Memory B cell (primary cell): Measurements from ENCODE around the gene GMDS.

ENCODE experiments used
- ATAC-seq: fragments of 150-1000 bp; cut with Tn5 transposase; 2 replicates; pipeline ENCODE4 v1.10.0; 2021; ENCODE audit warnings: low read depth, mild to moderate bottlenecking, moderate library complexity
- DNase-seq, 2 donors: peaks; one replicate each; pipeline ENCODE4 v3.0.0; 2022; ENCODE audit warnings: low spot score in 2 of 2
- H3K27ac Mint-ChIP-seq: one replicate; pipeline ENCODE4 v1.8.0; 2022; ENCODE audit warnings: mild to moderate bottlenecking, moderate library complexity, mixed read lengths
- H3K27me3 Mint-ChIP-seq: one replicate; pipeline ENCODE4 v1.8.0; 2022; ENCODE audit warnings: mixed read lengths
- H3K36me3 Mint-ChIP-seq: one replicate; pipeline ENCODE4 v1.8.0; 2022; ENCODE audit warnings: mild to moderate bottlenecking, mixed read lengths
- H3K4me1 Mint-ChIP-seq: one replicate; pipeline ENCODE4 v1.8.0; 2022; ENCODE audit warnings: mixed read lengths
- H3K4me3 Mint-ChIP-seq: one replicate; pipeline ENCODE4 v1.8.0; 2022; ENCODE audit warnings: mild to moderate bottlenecking, moderate library complexity, mixed read lengths
- H3K9me3 Mint-ChIP-seq: one replicate; pipeline ENCODE4 v1.8.0; 2022; ENCODE audit warnings: mixed read lengths

Gene GMDS

DNA sequence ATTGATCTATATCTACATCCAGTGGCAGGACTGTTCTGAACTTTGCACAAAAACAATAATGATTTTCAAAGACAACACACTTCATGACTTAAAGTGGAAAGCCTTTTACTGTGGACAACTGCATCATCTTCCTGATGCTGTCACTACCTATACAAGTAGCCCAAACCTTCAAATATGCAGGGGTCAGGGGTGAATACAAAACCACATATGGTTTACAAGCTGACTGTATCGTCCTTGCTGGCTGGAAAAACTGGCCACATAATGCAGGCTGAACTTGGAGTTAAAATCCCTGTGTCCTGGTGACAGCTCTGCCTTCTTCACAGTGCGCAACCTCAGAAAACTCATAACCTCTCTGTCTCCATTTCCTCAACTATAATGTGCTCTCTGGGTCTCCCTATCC lies 128.9 kb downstream of the GMDS start:
- H3K9me3 Mint-ChIP-seq, result no peaks in the 10 kb centered on the region
- ATAC-seq (no peak), DNase-seq (no peak)
- no peak overlapping the region for H3K4me3 Mint-ChIP-seq
- H3K27ac Mint-ChIP-seq, result no peak overlapping the region
- peaks cover under 1% of the 10 kb centered on the region for H3K4me1 Mint-ChIP-seq
- H3K36me3 Mint-ChIP-seq, result peaks cover 21% of the 10 kb centered on the region
- no peaks in the 10 kb centered on the region for H3K27me3 Mint-ChIP-seq

GRCh38 chr6:2114100-2114499 lies 131.3 kb downstream of the GMDS start:
- ATAC-seq (no peak), DNase-seq (no peak)
- H3K27me3 Mint-ChIP-seq, result no peaks in the 10 kb centered on the region
- no peak overlapping the region for H3K27ac Mint-ChIP-seq
- peaks cover 8% of the 10 kb centered on the region for H3K4me1 Mint-ChIP-seq
- H3K36me3 Mint-ChIP-seq, result peaks cover 18% of the 10 kb centered on the region
- H3K4me3 Mint-ChIP-seq, result no peak overlapping the region
- H3K9me3 Mint-ChIP-seq, result no peaks in the 10 kb centered on the region

DNA sequence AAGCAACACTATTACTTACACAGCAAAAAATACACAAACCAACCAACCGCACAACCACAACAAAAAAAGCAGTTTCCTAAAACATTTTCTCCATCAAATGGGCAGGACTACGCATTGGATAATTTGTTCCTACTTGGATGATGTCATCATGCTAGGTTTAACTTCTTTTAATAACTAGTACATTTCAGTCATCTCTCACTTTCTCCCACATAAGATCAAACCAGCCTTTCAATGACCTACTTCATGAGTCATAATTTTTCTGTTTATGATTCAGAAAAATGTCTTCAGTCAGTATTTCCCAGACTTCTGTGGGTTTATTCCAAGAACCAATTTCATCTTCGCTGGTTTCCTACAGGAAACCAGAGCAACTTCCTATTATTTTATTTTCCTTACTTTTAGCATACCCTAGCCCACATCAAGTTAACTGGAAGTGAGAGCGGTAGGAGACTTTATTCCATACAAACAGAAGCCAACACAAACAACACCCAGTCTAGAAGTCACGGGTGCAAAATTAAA lies 134.2 kb downstream of the GMDS start:
- H3K4me3 Mint-ChIP-seq, result peak overlapping the region; percentile 22
- ATAC-seq, result no peak

DNA sequence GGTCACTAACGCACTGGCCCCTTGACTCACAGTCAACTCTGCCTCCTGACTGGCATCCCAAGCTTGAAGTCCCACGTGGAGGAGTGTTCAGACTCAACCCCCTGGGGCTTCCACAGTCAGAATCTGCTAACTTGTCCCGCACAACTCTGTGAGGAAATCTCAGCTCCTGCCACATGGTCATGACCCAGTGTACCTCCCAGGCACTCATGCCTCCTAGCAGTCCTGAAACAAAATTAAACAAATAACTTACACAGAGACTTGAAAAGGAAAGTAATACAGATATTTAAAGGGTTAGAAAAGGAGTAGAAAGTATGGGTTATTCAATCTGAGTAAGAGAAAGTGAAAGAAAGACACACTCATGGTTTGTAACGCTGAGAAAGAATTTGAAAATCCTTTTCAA lies 134.9 kb downstream of the GMDS start:
- H3K36me3 Mint-ChIP-seq, result peaks cover 11% of the 10 kb centered on the region
- no peak for ATAC-seq

More for the DNA sequence above, 134.2 kb downstream of the GMDS start:
- no peaks in the 10 kb centered on the region for H3K9me3 Mint-ChIP-seq
- H3K27ac Mint-ChIP-seq, result peak overlapping the region; percentile 3
- peaks cover 13% of the 10 kb centered on the region for H3K36me3 Mint-ChIP-seq
- H3K27me3 Mint-ChIP-seq, result no peaks in the 10 kb centered on the region
- DNase-seq, result no peak
- H3K4me1 Mint-ChIP-seq, result peaks cover 8% of the 10 kb centered on the region

GRCh38 chr6:2109796-2110195 lies 135.6 kb downstream of the GMDS start:
- Mint-ChIP-seq H3K4me3 (no peak overlapping the region), H3K36me3 (peaks cover 11% of the 10 kb centered on the region), H3K27me3 (no peaks in the 10 kb centered on the region), H3K4me1 (peaks cover 8% of the 10 kb centered on the region), H3K27ac (no peak overlapping the region), H3K9me3 (no peaks in the 10 kb centered on the region)
- no peak for DNase-seq
- ATAC-seq, result no peak

More for the DNA sequence above, 134.9 kb downstream of the GMDS start:
- H3K27me3 Mint-ChIP-seq, result no peaks in the 10 kb centered on the region
- DNase-seq, result no peak
- no peaks in the 10 kb centered on the region for H3K9me3 Mint-ChIP-seq
- peak overlapping the region; percentile 3 for H3K27ac Mint-ChIP-seq
- no peak overlapping the region for H3K4me3 Mint-ChIP-seq
- H3K4me1 Mint-ChIP-seq, result peaks cover 8% of the 10 kb centered on the region

DNA sequence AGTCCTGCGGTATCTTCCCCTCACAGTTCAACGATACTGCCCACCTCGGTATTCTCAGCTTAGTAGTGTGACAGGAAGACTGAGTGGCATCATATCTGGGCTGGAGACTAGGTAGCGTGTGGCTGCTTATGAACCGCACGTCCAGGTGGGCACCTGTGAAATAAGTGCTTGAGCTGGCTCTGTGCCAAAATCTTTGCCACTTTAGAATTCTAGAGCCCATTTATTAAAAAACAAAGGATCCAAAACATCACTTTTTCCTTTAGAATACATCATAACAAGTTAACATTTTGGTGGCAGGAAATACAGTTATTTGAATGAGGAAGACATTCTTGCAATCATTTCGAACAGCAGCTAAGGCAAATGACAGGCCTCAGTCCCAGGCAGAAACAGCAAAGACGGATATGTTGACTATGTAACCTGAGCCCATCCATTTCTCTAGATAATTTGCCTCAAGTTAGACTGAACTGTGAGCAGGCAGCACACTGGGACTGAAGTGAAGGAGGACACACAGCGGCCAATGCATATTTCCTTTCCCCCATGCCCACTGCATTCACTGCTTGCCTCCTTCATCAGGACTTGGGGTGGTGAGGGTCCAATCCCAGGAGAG lies 136.6 kb downstream of the GMDS start:
- DNase-seq (no peak), ATAC-seq (no peak)
- Mint-ChIP-seq H3K4me1 (peaks cover 10% of the 10 kb centered on the region), H3K4me3 (no peak overlapping the region), H3K9me3 (no peaks in the 10 kb centered on the region), H3K27me3 (no peaks in the 10 kb centered on the region), H3K27ac (peak overlapping the region; percentile 7), H3K36me3 (peaks cover 12% of the 10 kb centered on the region)

GRCh38 chr6:2104524-2104880 lies 140.9 kb downstream of the GMDS start:
- Mint-ChIP-seq H3K27ac (no peak overlapping the region), H3K9me3 (no peaks in the 10 kb centered on the region), H3K4me3 (no peak overlapping the region), H3K4me1 (peaks cover 2% of the 10 kb centered on the region), H3K27me3 (no peaks in the 10 kb centered on the region), H3K36me3 (peaks cover 4% of the 10 kb centered on the region)
- no peak for ATAC-seq
- no peak for DNase-seq

- Mint-ChIP-seq H3K4me1 (peaks cover 2% of the 10 kb centered on the region), H3K9me3 (no peaks in the 10 kb centered on the region), H3K36me3 (peaks cover 2% of the 10 kb centered on the region), H3K4me3 (no peak overlapping the region), H3K27ac (no peak overlapping the region), H3K27me3 (no peaks in the 10 kb centered on the region)
- ATAC-seq, result peak; percentile 57
- DNase-seq, result peak in 1 of 2 donors; percentile 9
Observed at GRCh38 chr6:2103765-2104523, 141.5 kb downstream of the GMDS start.

DNA sequence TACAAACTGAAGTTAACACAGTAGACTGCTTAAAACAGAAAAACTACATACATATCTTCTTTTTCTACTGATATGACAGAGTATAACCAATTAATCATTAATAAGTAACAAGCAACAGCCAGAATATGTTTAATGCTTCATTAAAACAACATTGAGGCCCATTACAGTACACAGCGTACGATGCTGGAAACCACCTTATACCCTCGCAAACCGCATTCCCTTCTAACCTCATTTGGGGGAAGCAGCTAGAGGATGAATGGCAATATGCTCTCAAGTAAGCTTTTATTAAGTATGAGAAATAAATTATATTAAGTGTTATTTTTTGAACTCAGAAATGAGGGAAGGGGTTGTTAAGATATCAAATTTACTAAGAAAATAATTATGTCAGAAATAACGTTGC lies 142.4 kb downstream of the GMDS start:
- Mint-ChIP-seq H3K27ac (no peak overlapping the region), H3K36me3 (peaks cover 2% of the 10 kb centered on the region), H3K27me3 (no peaks in the 10 kb centered on the region), H3K4me1 (peaks cover 2% of the 10 kb centered on the region), H3K9me3 (no peaks in the 10 kb centered on the region), H3K4me3 (no peak overlapping the region)
- ATAC-seq (no peak), DNase-seq (no peak)

- Mint-ChIP-seq H3K27me3 (no peaks in the 10 kb centered on the region), H3K9me3 (no peaks in the 10 kb centered on the region), H3K4me3 (no peak overlapping the region), H3K27ac (no peak overlapping the region), H3K36me3 (peaks cover 2% of the 10 kb centered on the region), H3K4me1 (peaks cover 2% of the 10 kb centered on the region)
- no peak for DNase-seq
- ATAC-seq, result no peak
Observed at GRCh38 chr6:2102316-2102883, 143.0 kb downstream of the GMDS start.

DNA sequence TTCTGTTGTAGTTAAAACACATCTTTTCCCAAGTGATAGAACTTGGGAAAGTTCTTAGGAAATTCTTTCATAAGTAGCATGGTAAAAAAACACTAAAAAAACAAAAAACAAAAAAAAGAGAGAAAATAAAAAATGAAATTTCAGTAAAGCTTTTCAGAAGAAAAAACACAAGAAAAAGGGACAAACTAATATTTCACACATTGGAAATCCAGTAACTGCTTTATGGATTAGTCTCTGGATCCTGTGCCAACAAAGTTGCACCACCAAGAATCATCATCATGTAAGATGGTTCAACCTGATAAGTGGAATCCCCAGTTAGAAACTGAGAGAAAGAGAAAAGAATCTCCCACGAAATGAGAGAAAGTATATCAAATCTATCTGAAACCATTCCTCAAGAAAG lies 144.2 kb downstream of the GMDS start:
- no peak overlapping the region for H3K27ac Mint-ChIP-seq
- H3K4me1 Mint-ChIP-seq, result peaks cover 2% of the 10 kb centered on the region
- H3K9me3 Mint-ChIP-seq, result no peaks in the 10 kb centered on the region
- no peaks in the 10 kb centered on the region for H3K27me3 Mint-ChIP-seq
- H3K4me3 Mint-ChIP-seq, result no peak overlapping the region
- DNase-seq (no peak), ATAC-seq (no peak)
- H3K36me3 Mint-ChIP-seq, result peaks cover 2% of the 10 kb centered on the region

DNA sequence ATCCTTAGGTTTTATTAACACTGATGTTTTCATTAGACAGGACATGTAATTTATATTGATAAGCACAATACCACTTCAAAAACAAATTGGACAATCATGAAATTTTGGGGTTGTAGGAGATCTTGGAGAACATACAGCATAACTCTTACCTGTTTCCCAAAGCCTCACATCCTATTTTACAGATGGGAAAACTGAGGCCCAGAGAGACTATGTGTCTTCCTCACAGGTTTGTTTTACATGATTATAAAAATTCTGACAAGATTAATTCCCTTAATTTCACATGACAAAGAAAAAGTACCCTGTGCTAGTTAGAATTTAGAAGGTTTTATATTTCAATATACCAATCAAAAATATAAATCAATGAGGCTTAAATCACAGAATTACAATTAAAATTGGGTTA lies 145.5 kb downstream of the GMDS start:
- Mint-ChIP-seq H3K4me3 (no peak overlapping the region), H3K27me3 (no peaks in the 10 kb centered on the region), H3K9me3 (no peaks in the 10 kb centered on the region), H3K27ac (no peak overlapping the region), H3K36me3 (peaks cover 5% of the 10 kb centered on the region), H3K4me1 (peaks cover 2% of the 10 kb centered on the region)
- no peak for ATAC-seq
- no peak for DNase-seq

- Mint-ChIP-seq H3K9me3 (no peaks in the 10 kb centered on the region), H3K36me3 (peaks cover 3% of the 10 kb centered on the region)
- no peak for ATAC-seq
Observed at GRCh38 chr6:2097464-2097863, 147.9 kb downstream of the GMDS start.

GRCh38 chr6:2094642-2095041 lies 150.8 kb downstream of the GMDS start:
- Mint-ChIP-seq H3K4me1 (no peaks in the 10 kb centered on the region), H3K36me3 (peaks cover 10% of the 10 kb centered on the region), H3K27ac (no peak overlapping the region)

More at GRCh38 chr6:2097464-2097863, 147.9 kb downstream of the GMDS start:
- DNase-seq, result no peak
- Mint-ChIP-seq H3K27ac (no peak overlapping the region), H3K27me3 (no peaks in the 10 kb centered on the region), H3K4me1 (no peaks in the 10 kb centered on the region), H3K4me3 (no peak overlapping the region)

More at GRCh38 chr6:2094642-2095041, 150.8 kb downstream of the GMDS start:
- no peaks in the 10 kb centered on the region for H3K9me3 Mint-ChIP-seq
- no peaks in the 10 kb centered on the region for H3K27me3 Mint-ChIP-seq
- H3K4me3 Mint-ChIP-seq, result no peak overlapping the region
- ATAC-seq (no peak), DNase-seq (no peak)
